ENCODE measurements around the gene GALK1.
"Not testable (repeated sequence)": the region's sequence is repeated elsewhere in the genome, so short reads cannot be mapped to it uniquely, and the experiment has no call there.

Gene GALK1

DNA sequence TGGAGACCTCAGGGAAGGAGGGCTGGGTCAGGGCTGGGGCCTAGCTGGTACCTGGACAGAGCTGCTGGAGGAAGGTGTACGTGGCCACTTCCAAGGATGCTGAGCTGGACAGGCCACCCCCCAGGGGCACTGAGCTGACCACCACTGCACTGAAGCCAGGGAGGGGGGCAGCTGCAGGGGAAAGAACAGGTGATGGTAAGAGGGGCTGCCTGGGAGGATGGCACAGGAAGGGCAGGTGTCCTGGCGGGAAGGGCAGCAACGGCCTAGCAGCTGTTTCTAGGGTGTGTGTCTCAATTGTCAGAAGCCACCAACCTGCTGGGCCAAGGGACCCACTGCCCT lies 1.8 kb downstream of the GALK1 start:
- no peak for TF ChIP-seq ZNF274 (IDR thresholded peaks at IDR 0.05; ENCODE audit: low read depth, low read length)
- H3K4me3 ChIP-seq (ENCODE audit: low read length), result no peak overlapping the region

DNA sequence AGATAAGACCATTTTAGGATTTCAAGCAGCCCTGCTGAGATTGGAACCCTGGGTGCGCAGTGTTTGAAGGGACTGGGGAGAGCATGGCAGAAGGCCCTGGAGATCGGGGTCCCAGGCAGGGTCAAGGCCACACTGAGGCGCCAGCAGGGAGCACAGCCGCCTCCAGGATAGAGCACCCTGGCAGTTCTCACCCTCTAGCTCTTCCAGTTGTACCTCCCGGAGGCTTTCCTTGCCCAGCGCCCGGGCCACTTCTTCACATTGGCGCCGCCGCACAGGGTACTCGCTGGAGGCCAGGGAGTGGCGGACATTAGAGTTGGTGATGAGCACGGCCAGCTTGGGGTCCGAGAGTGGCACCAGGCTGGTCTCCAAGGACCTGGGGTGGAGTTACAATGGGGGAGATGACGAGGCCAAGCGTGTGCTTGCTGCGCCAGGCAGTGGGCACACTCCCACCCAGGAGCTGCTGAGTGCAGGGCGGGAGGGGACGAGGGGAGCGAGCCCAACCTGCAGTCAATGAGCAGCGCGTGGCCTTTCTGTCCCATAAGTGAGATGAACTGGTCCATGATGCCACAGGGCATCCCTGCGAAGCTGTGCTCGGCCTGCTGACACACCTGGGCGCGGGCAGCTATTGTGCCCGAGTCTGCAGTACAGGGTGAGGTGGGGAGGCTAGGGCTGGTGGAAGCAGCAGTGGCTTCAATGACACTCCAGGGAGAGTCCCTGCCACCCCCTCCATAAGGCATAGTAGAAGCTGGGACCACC lies 2.3 kb downstream of the GALK1 start:
- H3K4me3 ChIP-seq (ENCODE audit: low read length), result no peak overlapping the region
- TF ChIP-seq ZNF274 (IDR thresholded peaks at IDR 0.05; ENCODE audit: low read depth, low read length), result no peak

DNA sequence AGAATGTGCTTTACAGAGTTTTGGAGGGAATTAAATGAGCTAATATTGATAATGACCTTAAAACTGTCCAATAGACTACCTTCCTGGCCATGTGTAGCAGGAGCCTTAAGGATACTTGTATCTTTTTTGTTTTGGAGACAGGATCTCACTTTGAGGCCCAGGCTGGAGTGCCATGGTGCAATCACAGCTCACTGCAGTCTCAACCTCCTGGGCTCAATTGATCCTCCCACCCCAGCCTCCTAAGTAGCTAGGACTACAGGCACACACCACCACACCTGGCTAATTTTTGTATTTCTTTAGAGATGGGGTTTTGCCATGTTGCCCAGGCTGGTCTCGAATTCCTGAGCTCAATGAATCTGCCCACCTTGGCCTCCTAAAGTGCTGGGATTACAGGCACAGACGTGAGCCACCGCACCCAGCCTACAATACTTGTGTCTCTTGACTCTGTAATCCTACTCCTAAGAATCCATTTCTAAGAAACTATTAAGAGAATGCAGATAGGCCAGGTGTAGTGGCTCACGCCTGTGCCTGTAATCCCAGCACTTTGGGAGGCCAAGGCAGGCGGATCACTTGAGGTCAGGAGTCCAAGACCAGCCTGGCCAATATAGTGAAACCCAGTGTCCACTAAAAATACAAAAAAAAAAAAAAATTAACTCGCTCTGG lies 4.9 kb downstream of the GALK1 start:
- not testable (repeated sequence) for H3K4me3 ChIP-seq (ENCODE audit: low read length)

DNA sequence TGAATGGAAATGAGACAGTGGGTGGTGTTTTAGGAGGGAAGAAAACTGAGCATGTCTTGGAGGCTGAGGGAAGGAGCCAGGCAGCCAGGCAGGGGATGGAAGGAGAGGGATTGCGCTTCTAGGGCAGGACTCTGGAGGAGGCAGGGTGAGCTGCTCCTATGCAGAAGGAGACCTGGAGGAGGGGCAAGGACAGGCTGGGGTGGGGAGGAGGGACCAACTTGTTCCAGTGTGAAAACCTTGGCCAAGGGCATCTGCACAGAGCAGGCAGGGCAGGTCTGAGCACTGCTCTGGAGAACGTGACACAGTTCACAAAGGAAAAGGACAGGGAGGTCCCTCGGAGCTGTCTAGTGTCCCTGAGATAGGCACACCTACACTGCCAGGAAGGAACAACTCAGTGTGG lies 5.5 kb downstream of the GALK1 start:
- no peak overlapping the region for H3K4me3 ChIP-seq (ENCODE audit: low read length)
- TF ChIP-seq ZNF274 (IDR thresholded peaks at IDR 0.05; ENCODE audit: low read depth, low read length), result no peak

DNA sequence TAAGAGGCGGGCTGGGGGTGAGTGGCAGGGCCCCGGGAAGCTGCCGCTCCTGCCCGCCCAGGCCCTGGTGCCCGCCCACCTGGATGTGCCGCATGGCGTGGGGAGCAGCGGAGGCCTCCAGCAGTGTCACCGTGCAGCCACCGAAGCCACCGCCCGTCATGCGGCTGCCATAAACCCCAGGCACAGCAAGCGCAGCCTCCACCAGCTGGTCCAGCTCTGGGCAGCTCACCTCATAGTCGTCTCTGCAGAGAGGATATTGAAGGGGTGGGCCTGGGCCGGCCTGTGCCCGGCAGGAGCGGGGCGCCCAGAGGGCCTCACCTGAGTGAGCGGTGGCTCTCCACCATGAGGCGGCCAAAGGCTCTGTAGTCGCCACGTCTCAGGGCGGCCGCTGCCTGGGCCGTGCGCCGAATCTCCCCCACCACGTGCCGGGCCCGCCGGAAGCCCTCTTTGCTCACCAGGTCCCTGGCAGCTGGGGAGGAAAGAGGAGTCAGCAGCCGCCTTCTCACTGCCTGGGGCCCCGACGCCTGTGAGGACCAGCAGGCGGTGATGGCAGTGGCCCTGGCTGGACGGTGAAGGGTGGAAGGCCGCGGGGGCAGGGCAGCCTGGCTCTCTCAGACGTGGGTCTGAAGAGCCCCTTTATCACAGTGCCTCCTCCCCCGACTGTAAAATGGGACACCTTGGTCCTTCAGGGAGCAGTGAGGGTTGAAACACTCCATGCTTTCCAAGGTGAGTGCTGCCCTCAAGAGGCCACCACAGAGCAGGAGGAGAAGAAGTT lies 6.7 kb downstream of the GALK1 start:
- TF ChIP-seq ZNF274 (IDR thresholded peaks at IDR 0.05; ENCODE audit: low read depth, low read length), result no peak
- H3K4me3 ChIP-seq (ENCODE audit: low read length), result no peak overlapping the region

DNA sequence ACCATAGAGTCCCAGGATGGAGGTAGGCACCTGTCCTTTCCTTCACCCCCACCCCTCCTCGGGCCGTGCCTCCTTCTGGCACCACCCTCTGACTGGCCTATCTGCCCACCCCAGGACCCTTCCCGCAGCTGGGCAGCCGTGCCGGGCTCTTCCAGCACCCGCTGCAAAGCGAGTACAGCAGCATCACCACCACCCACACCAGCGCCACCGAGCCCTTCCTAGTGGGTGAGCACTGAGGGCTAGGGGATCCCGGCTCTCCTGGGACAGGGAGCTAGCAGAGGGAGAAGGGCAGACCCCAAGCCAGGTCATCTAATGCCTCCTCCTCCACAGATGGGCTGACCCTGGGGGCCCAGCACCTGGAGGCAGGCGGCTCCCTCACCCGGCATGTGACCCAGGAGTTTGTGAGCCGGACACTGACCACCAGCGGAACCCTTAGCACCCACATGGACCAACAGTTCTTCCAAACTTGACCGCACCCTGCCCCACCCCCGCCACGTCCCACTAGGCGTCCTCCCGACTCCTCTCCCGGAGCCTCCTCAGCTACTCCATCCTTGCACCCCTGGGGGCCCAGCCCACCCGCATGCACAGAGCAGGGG lies 7.8 kb downstream of the GALK1 start:
- TF ChIP-seq ZNF274 (IDR thresholded peaks at IDR 0.05; ENCODE audit: low read depth, low read length), result no peak

DNA sequence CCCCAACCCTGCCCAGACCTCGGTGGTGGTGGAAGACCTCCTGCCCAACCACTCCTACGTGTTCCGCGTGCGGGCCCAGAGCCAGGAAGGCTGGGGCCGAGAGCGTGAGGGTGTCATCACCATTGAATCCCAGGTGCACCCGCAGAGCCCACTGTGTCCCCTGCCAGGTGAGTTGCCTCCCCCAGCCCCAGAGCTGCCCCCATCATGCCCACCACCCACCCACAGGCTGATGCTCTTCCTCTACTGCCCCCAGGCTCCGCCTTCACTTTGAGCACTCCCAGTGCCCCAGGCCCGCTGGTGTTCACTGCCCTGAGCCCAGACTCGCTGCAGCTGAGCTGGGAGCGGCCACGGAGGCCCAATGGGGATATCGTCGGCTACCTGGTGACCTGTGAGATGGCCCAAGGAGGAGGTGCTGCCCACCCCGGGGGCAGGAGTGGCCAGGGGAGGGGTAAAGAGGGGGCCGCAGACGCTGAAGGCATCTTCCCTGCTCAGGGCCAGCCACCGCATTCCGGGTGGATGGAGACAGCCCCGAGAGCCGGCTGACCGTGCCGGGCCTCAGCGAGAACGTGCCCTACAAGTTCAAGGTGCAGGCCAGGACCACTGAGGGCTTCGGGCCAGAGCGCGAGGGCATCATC lies 8.4 kb downstream of the GALK1 start:
- H3K4me3 ChIP-seq (ENCODE audit: low read length), result no peak overlapping the region
- no peak for TF ChIP-seq ZNF274 (IDR thresholded peaks at IDR 0.05; ENCODE audit: low read depth, low read length)

More for the DNA sequence above, 7.8 kb downstream of the GALK1 start:
- no peak overlapping the region for H3K4me3 ChIP-seq (ENCODE audit: low read length)

DNA sequence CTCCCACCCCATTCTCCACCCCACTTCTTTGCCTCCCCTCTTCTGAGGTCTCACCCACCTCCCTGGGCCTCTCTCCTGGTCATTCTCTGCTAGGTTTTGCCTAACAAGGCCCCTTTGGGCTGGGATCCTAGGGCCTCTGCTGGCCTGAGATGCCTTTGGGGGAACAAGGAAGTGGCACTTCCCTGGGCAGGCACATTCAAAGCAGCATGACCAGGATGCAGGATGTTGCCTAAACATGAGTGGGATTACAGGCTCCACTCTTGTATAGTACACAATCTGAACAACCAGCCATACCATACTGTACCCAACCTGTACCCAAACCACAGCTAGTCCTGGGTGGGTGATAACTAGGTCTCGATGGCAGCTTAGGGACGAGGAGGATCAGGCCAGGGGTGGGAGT lies 9.0 kb downstream of the GALK1 start:
- TF ChIP-seq ZNF274 (IDR thresholded peaks at IDR 0.05; ENCODE audit: low read depth, low read length), result no peak

DNA sequence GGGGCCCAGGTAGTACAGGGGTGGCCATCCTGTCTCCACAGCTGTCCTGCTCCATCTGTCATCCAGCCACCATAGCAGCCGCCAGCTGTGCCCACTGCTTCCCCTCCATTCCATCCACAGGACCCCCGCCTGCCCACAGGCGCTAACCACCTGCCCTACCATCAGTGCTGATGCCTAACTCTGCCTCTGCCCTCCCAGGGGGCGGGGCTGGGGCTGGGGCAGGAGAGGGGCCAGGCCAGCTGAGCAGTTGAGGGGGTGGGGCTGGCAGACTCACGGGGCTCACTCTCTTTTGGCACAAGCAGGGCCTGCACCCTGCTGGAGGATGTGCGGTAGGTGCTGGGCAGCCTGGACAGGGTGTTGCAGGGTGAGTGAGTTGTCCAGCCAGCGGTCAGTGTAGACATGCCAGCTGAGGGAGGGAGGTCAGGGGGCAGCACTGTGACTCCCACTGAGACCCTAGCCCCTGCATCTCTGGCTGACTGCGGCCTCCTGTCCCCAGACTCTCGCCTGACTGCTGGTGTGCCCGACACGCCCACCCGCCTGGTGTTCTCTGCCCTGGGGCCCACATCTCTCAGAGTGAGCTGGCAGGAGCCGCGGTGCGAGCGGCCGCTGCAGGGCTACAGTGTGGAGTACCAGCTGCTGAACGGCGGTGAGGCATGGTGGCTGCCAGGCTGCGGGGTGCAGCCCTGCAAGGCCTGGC lies 9.6 kb downstream of the GALK1 start:
- TF ChIP-seq ZNF274 (IDR thresholded peaks at IDR 0.05; ENCODE audit: low read depth, low read length), result no peak
- no peak overlapping the region for H3K4me3 ChIP-seq (ENCODE audit: low read length)

More for the DNA sequence above, 9.0 kb downstream of the GALK1 start:
- no peak overlapping the region for H3K4me3 ChIP-seq (ENCODE audit: low read length)

DNA sequence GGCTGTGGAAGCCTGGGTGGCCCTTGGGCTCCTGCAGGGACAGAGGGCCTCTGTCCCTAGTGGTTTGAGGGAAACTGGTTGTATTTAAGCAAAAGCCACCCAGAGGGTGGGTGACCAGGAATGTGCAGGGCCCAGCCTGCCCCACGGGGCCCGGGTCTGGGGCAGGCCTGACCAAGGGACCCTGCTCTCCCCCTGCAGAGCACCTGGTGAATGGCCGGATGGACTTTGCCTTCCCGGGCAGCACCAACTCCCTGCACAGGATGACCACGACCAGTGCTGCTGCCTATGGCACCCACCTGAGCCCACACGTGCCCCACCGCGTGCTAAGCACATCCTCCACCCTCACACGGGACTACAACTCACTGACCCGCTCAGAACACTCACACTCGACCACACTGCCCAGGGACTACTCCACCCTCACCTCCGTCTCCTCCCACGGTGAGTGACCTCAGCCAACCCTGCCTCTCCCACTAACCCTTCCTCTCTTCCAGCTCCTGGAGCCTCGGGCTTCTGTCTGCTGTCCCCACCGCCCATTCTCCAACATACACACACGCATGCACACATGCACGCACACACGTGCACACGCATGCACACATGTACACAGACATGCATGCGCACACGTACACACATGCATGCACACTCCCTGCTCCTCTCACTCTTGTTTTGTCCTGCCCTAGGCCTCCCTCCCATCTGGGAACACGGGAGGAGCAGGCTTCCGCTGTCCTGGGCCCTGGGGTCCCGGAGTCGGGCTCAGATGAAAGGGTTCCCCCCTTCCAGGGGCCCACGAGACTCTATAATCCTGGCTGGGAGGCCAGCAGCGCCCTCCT lies 10.4 kb downstream of the GALK1 start:
- TF ChIP-seq ZNF274 (IDR thresholded peaks at IDR 0.05; ENCODE audit: low read depth, low read length), result no peak
- H3K4me3 ChIP-seq (ENCODE audit: low read length), result no peak overlapping the region

DNA sequence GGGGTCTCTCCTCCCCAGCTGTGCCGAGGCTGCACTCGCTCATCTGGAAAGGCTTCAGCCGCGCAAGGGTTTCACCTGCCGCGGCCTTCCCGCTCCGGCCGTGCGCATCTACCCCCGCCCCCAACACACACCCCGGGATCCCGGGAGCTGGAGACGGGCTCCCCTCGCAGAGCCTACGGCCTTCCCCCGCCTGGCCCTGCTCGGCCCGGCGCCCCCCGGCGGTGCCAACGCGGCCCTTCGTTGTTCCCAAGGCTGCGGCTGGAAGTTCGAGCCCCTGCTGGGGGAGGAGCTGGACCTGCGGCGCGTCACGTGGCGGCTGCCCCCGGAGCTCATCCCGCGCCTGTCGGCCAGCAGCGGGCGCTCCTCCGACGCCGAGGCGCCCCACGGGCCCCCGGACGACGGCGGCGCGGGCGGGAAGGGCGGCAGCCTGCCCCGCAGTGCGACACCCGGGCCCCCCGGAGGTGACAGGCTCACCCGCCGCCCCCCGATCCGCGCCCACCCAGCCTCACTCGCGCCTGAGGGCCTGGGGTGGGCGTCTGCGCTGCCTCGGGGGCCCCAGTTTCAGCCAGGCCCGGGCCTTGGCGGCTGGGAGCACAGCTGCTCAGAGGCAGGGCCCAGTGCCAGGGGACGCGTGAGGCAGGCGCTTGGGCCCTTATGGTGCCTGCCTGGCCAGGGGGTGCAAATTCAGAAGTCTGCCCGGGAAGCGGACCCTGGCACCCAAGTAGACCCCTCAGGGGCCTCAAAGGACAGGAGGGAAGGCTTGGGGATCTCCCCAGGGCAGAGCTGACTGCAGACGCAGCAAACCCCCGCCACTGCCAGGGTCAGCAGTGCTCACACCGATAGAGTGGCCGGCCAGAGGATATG lies 11.2 kb downstream of the GALK1 start:
- no peak for TF ChIP-seq ZNF274 (IDR thresholded peaks at IDR 0.05; ENCODE audit: low read depth, low read length)
- peak overlapping the region; percentile 49; the same call in 1 of the 2 replicates for H3K4me3 ChIP-seq (ENCODE audit: low read length)

All from GM08714 (cell line).